Measurements from ENCODE around the gene SESN1.
"Not testable (repeated sequence)": the region's sequence is repeated elsewhere in the genome, so short reads cannot be mapped to it uniquely, and the experiment has no call there.

SESN1 gene

GRCh38 chr6:109095036-109095834 is 589 bp upstream of the SESN1 start, which contains the start of gene CEP57L1:
CEP57L1 (plus strand) TSS chr6:109095507; CDS start chr6:109145222, 49,715 bp downstream.
- peak; percentile 89 for DNase-seq (ENCODE audit: low read depth)

GRCh38 chr6:109093732-109094415 is 772 bp downstream of the SESN1 start:
- no peak for DNase-seq (ENCODE audit: low read depth)

DNA sequence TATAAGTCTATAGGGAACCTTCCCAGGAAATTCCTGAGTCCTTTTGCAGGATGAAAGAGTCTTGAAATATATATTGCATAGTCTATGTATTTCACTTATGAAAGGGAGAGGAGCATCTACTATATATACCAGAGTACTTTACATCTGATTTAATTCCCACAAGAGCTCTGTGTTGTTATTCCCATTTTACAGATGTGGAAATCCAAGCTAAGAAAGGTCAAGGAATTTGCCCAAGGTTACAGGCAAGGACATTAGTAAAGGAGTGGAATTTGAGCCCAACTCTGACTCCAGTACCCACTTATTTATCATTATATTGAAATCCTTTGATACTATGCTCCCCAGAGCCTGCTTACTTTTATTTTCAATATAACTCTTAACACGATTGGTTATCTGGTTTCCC is 2.6 kb downstream of the SESN1 start:
- DNase-seq (ENCODE audit: low read depth): no peak

GRCh38 chr6:109091314-109092024 is 3.2 kb downstream of the SESN1 start:
- DNase-seq (ENCODE audit: low read depth): no peak

DNA sequence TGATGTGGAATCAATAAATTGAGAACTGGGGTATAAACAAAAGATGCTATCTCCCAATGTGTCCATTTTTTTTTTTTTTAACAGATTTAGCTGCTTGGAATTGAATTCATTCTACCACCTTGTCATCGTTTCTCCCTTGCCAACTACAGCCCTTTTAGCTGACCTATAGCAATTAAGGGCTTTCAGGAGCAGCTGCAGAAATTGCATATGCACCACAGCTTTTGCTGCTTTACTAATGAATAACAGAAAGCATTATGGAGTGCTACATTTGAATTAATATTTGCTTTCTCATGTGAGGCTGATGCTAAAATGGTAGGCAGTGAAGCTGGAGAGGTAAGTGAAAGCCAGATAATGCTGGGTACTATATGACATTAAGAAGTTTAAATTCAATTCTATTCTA is 5.7 kb downstream of the SESN1 start:
- no peak for DNase-seq (ENCODE audit: low read depth)

GRCh38 chr6:109087661-109088264 is 6.9 kb downstream of the SESN1 start:
- DNase-seq (ENCODE audit: low read depth): no peak

GRCh38 chr6:109084146-109084545 is 10.5 kb downstream of the SESN1 start:
- not testable (repeated sequence) for DNase-seq (ENCODE audit: low read depth)

DNA sequence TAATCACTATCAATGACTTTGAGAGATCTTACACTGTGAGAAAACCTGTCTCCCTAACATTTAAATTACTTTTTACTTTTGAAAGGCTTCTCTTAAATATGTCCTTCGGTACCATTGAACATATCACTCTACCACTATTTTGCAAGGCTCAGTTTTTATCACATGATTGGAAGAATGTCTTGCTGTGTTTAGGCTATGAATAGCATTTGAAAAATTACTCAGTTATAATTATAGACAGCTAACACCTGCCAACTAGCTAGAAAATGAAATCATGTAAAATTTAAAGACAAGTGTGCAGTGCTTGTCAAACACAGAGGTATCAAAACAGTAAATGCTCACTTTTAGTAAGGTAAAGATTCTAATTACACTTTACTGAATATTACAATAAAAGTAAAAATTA is 11.0 kb downstream of the SESN1 start:
- DNase-seq (ENCODE audit: low read depth): no peak

DNA sequence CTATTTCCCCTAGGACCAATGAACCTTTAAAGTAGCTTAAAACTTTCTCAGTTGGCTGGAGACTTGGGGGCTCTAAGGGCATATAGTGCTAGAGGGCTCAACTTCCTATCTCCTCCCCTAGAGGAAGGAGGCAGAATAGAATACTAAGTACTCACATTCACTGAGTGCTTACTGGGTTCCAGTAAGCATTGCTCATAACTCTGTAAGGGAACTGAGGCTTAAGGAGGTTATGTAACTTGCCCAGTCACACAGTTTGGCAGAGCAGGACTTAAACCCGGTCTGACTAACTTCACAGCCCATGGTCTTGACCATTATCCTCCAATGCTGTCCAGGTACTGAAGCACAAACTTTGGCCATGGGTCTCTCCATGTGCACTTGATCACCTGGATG is 12.5 kb downstream of the SESN1 start:
- no peak for DNase-seq (ENCODE audit: low read depth)

- no peak for DNase-seq (ENCODE audit: low read depth)
Measured at GRCh38 chr6:109081516-109082187, 13.0 kb downstream of the SESN1 start.

DNA sequence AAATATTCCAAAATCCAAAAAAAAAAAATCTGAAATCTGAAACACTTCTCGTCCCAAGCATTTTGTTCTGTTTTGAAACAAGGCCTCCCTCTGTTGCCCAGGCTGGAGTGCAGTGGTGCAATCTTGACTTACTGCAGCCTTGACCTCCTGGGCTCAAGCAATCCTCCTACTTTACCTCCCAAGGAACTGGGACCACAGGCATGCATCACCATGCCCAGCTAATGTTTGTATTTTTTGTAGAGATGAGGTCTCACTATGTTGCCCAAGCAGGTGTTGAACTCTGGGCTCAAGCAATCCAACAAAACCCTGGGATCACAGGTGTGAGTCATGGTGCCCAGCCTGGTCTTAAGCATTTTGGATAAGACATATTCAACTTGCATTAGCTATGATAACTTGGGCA is 13.6 kb downstream of the SESN1 start:
- DNase-seq (ENCODE audit: low read depth): no peak

GRCh38 chr6:109079981-109080380 is 14.7 kb downstream of the SESN1 start:
- no peak for DNase-seq (ENCODE audit: low read depth)

DNA sequence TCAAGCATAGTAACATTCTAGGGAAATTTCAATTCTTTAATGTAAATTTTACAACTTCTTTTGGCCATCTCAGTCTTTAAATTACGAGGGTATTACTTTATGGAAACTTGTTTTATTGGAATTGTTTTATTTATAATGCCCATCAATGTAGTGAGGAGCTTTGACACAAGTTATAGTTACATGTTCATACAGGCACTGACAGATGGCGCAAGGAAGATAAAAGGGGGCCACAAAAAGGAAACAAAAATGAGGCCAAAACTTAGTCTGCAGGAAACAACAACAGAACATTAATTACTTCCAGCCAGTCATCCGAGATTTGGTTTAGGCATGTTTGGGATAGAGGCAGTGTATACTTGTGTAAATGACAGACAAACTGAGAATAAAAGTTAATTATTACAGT is 18.3 kb downstream of the SESN1 start:
- DNase-seq (ENCODE audit: low read depth): no peak

GRCh38 chr6:109075934-109076333 is 18.7 kb downstream of the SESN1 start:
- no peak for DNase-seq (ENCODE audit: low read depth)

DNA sequence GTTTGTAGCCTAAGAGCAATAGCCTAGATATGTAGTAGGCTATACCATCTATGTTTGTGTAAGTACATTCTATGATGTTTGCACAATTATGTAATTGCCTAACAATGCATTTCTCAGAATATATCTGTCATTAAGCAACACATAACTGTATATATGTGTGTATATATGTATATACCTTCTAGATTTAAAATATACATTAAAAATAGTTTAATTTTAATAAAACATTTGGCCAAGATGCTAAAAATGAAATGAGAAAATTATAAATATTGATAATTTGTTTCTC is 20.6 kb downstream of the SESN1 start:
- DNase-seq (ENCODE audit: low read depth): no peak

DNA sequence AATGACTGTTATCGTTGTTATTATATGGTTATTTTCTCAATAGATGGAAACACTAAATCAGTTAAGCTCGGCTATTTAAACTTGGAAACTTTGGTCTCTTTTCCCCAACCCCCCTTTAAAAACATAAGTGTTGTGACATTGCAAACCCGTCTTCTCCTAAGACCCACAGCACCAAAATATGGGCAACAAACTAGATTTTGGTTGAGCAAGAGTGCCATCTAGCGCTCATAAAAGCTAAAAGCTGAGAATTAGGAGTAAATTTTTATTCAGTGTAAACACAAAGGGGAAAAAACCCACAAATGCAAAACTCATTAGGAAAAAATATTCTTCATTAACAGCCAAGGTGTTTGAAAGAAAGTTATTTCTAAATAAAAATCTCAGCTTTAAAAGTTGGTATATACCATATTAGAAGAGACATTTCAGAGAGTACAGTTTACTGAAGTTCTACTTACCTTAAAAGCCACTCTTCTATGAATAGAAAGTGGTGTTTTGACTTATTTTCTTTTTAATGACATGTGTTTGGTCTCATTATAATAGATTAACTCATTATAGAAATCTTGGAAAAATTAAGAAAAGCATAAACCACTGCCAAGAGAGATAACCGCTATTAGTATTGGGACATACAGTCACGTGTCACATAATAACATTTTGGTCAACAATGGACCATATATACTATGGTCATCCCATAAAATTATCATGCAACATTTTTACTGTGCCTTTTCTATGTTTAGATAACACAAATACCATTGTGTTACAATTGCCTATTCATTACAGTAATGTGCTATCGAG is 21.1 kb downstream of the SESN1 start:
- no peak for DNase-seq (ENCODE audit: low read depth)

GRCh38 chr6:109071125-109071917 is 23.3 kb downstream of the SESN1 start:
- DNase-seq (ENCODE audit: low read depth): no peak

- no peak for DNase-seq (ENCODE audit: low read depth)
Measured at GRCh38 chr6:109069746-109070145, 24.9 kb downstream of the SESN1 start.

DNA sequence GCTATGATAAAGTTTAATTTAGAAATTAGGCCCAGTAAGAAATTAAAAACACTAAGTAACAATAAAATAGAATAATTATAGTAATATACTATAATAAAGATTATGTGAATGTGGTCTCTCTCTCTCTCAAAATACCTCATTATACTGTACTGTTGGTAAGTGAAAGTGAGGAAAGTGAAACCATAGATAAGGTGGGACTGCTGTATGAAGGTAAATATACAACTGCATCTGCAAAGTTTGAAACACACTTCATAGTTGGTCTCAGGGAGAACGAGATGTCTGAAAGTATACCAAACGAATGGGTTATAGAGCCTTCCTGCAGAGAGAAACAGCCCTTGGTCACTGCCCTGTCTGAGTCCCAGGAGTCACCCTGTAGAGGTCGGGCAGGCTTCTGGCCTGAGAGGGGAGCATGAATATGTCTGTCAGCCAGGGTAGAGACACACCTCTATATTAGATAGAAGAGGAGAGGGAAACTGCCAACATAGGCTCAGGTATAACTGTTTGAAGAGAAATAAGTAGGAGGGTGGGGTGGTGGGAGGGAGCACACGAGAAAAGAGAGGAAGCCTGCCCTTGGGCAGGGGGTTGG is 31.8 kb downstream of the SESN1 start:
- DNase-seq (ENCODE audit: low read depth): no peak

DNA sequence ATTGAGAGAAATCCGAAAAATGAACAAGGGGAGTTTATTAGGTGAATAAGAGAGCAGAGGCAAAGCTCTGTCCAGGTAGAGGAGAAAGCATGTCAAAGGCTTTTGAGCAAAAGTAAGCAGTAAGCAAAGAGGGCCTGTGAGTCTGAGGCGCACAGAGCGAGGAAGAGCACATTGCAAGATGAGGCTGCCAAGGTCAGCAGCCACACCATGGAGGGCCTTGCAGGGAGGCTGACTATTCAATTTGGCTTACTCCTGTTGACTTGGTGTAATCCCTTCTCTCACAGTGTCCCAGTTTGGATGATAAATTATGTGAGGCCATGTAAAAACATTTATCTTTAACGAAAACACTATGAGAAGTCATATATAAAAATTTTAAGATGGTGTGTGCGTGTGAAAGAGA is 32.4 kb downstream of the SESN1 start:
- DNase-seq (ENCODE audit: low read depth): no peak

All from activated T-cell treated with anti-CD3 and anti-CD28 coated beads for 48 hours (primary cell).